ENCODE results near the gene KIAA0232.
A peak's percentile ranks its signal among the peaks of the same experiment; 100 is the strongest.
"Not testable (repeated sequence)": the region's sequence is repeated elsewhere in the genome, so short reads cannot be mapped to it uniquely, and the experiment has no call there.

KIAA0232 gene

DNA sequence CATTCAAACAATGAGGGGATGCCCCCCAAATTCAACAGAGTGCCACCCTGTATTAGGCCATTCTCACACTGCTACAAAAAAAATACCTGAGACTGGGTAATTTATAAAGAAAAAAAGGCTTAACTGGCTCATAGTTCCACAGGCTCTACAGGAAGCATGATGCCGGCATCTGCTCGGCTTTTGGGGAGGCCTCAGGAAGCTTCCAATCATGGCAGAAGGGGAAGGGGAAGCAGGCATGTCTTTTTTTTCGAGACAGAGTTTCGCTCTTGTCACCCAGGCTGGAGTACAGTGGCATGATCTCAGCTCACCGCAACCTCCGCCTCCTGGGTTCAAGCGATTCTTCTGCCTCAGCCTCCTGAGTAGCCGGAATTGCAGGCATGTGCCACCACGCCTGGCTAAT is 108.4 kb downstream of the KIAA0232 start:
- not testable (repeated sequence) for H3K27me3 Mint-ChIP-seq, H3K9me3 Mint-ChIP-seq, H3K27ac Mint-ChIP-seq, H3K4me3 Mint-ChIP-seq, DNase-seq
- peaks cover 27% of the 10 kb centered on the region for H3K4me1 Mint-ChIP-seq (ENCODE audit: low read depth)
- H3K36me3 Mint-ChIP-seq (ENCODE audit: low read depth), result peaks cover 12% of the 10 kb centered on the region

- Mint-ChIP-seq H3K27ac (peak overlapping the region; percentile 76), H3K4me3 (peak overlapping the region; percentile 17), H3K9me3 (peaks cover 7% of the 10 kb centered on the region), H3K36me3 (ENCODE audit: low read depth) (peaks cover 12% of the 10 kb centered on the region), H3K4me1 (ENCODE audit: low read depth) (peaks cover 27% of the 10 kb centered on the region), H3K27me3 (no peaks in the 10 kb centered on the region)
- DNase-seq, result no peak
Observed at GRCh38 chr4:6891436-6892170, 109.1 kb downstream of the KIAA0232 start.

DNA sequence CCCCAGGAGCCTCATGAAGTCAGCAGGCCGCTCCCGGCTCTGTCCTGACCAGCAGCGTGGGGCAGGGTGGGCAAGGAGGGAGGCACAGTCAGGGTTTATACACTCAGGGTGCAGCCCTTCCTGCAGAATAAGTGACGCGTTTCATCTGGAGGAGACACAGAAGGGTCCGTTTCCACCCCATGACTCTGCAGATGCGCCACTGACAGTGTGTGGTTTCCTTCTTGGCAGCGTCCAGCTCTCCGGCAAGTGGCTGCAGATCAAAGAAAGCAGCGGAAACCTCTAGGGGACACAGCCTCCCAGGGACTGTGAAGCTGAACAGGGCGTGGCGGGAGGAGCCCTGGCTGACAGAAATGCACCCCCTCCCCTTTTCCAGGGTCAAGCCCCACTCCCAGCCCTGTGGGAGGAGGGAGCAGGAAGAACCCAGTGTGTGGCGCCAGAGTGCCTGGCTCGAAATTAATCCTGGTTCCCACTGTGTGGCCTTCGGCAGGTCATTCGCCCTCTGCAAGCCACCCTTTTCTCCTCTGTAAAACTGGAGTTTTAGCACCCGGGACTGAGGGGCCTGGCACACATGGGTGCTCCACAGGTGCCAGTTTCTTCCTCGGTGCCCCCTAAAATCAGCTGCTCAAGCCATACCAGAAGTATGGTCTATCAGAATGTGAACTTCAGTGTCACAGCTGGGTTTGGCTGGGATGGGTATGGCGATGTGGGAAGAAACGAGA is 109.8 kb downstream of the KIAA0232 start:
- peak; percentile 47 for DNase-seq
- Mint-ChIP-seq H3K4me1 (ENCODE audit: low read depth) (peaks cover 27% of the 10 kb centered on the region), H3K36me3 (ENCODE audit: low read depth) (peaks cover 12% of the 10 kb centered on the region), H3K9me3 (peaks cover 7% of the 10 kb centered on the region), H3K4me3 (peak overlapping the region; percentile 17), H3K27ac (peak overlapping the region; percentile 76), H3K27me3 (no peaks in the 10 kb centered on the region)

GRCh38 chr4:6892909-6893202 is 110.3 kb downstream of the KIAA0232 start:
- Mint-ChIP-seq H3K27me3 (no peaks in the 10 kb centered on the region), H3K27ac (no peak overlapping the region), H3K4me1 (ENCODE audit: low read depth) (peaks cover 27% of the 10 kb centered on the region), H3K36me3 (ENCODE audit: low read depth) (peaks cover 12% of the 10 kb centered on the region), H3K4me3 (no peak overlapping the region), H3K9me3 (peaks cover 7% of the 10 kb centered on the region)
- DNase-seq, result no peak

- DNase-seq, result no peak
- Mint-ChIP-seq H3K27ac (peak overlapping the region; percentile 44), H3K9me3 (peaks cover 7% of the 10 kb centered on the region), H3K4me1 (ENCODE audit: low read depth) (peaks cover 27% of the 10 kb centered on the region), H3K36me3 (ENCODE audit: low read depth) (peaks cover 12% of the 10 kb centered on the region), H3K27me3 (no peaks in the 10 kb centered on the region), H3K4me3 (no peak overlapping the region)
Observed at GRCh38 chr4:6893449-6894085, 111.0 kb downstream of the KIAA0232 start.

- Mint-ChIP-seq H3K27me3 (no peaks in the 10 kb centered on the region), H3K4me3 (no peak overlapping the region), H3K9me3 (peaks cover 7% of the 10 kb centered on the region), H3K4me1 (ENCODE audit: low read depth) (peaks cover 31% of the 10 kb centered on the region), H3K27ac (no peak overlapping the region), H3K36me3 (ENCODE audit: low read depth) (peaks cover 12% of the 10 kb centered on the region)
- DNase-seq, result no peak
Observed at GRCh38 chr4:6894086-6894478, 111.6 kb downstream of the KIAA0232 start.

DNA sequence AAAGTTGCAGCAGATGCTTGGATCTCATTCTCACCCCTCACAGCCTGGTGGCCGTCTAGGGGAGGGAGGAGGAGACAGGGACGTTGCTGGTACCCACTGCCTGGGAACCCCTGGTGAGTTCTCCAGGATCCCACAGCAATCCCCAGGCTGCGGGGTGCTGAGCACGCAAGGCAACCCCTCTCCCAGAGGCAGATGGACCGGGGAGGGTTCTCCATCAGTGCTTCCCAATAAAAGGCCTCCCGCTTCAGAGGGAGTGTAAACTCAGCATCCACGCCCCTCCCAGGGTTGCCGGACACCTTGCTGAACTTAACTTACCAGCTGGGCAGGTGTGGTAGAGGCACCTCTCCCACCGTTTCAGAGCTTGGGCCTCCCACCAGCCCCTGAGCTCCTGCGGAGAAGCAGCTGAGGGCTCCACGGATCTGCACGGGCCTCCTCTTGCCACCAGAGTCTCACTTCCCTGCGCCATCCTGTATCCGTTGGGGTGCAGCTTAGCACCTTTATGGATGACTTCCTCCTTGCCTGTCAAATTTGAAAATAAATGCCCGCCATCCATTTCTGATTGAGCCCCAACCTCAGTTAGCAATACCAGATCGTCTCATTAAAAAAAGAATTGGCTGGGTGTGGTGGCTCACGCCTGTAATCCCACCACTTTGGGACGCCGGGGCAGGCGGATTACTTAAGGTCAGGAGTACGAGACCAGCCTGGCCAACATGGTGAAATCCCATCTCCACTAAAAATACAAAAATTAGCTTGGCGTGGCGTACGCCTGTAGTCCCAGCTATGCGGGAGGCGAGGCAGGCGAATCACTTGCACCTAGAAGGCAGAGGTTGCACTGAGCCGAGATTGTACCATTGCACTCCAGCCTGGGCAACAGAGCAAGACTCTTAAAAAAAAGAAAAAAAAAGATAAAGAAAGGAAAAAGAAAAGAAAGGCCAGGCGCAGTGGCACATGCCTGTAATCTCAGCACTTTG is 112.3 kb downstream of the KIAA0232 start:
- Mint-ChIP-seq H3K9me3 (peaks cover 7% of the 10 kb centered on the region), H3K27ac (no peak overlapping the region)

DNA sequence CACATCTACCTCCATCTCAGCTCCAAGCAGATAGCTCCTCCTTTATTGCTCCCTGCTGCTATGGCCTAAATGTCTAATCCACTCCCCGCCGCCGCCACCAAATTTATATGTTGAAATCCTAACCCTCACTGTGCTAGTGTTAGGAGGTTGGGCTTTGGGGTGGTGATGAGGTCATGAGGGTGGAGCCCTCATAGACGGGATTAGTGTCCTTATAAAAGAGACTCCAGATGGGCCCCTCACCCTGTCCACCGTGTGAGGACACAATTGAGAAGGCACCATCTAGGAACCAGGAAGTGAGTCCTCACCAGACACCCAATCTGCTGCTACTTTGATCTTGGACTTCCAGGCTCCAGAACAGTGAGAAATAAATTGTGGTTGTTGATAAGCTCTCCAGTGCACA is 113.5 kb downstream of the KIAA0232 start:
- Mint-ChIP-seq H3K27me3 (no peaks in the 10 kb centered on the region), H3K36me3 (ENCODE audit: low read depth) (no peaks in the 10 kb centered on the region), H3K9me3 (no peaks in the 10 kb centered on the region), H3K4me1 (ENCODE audit: low read depth) (peaks cover 44% of the 10 kb centered on the region), H3K27ac (no peak overlapping the region), H3K4me3 (no peak overlapping the region)
- DNase-seq, result no peak

More for the DNA sequence above, 112.3 kb downstream of the KIAA0232 start:
- Mint-ChIP-seq H3K4me1 (ENCODE audit: low read depth) (peaks cover 38% of the 10 kb centered on the region), H3K36me3 (ENCODE audit: low read depth) (peaks cover 11% of the 10 kb centered on the region), H3K27me3 (no peaks in the 10 kb centered on the region), H3K4me3 (no peak overlapping the region)
- no peak for DNase-seq

GRCh38 chr4:6898763-6899162 is 116.2 kb downstream of the KIAA0232 start:
- H3K36me3 Mint-ChIP-seq (ENCODE audit: low read depth), result no peaks in the 10 kb centered on the region
- H3K4me1 Mint-ChIP-seq (ENCODE audit: low read depth), result peaks cover 23% of the 10 kb centered on the region
- H3K4me3 Mint-ChIP-seq, result no peak overlapping the region
- H3K9me3 Mint-ChIP-seq, result no peaks in the 10 kb centered on the region
- no peaks in the 10 kb centered on the region for H3K27me3 Mint-ChIP-seq
- peak overlapping the region; percentile 89 for H3K27ac Mint-ChIP-seq
- no peak for DNase-seq

- H3K36me3 Mint-ChIP-seq (ENCODE audit: low read depth), result no peaks in the 10 kb centered on the region
- H3K9me3 Mint-ChIP-seq, result no peaks in the 10 kb centered on the region
- no peak overlapping the region for H3K4me3 Mint-ChIP-seq
- no peaks in the 10 kb centered on the region for H3K27me3 Mint-ChIP-seq
- DNase-seq, result no peak
- peak overlapping the region; percentile 89 for H3K27ac Mint-ChIP-seq
- H3K4me1 Mint-ChIP-seq (ENCODE audit: low read depth), result peaks cover 31% of the 10 kb centered on the region
Observed at GRCh38 chr4:6900181-6900812, 117.8 kb downstream of the KIAA0232 start.

- no peak for DNase-seq
- Mint-ChIP-seq H3K27ac (no peak overlapping the region), H3K4me3 (no peak overlapping the region), H3K27me3 (no peaks in the 10 kb centered on the region), H3K36me3 (ENCODE audit: low read depth) (no peaks in the 10 kb centered on the region), H3K9me3 (no peaks in the 10 kb centered on the region), H3K4me1 (ENCODE audit: low read depth) (peaks cover 31% of the 10 kb centered on the region)
Observed at GRCh38 chr4:6900956-6901355, 118.4 kb downstream of the KIAA0232 start.

DNA sequence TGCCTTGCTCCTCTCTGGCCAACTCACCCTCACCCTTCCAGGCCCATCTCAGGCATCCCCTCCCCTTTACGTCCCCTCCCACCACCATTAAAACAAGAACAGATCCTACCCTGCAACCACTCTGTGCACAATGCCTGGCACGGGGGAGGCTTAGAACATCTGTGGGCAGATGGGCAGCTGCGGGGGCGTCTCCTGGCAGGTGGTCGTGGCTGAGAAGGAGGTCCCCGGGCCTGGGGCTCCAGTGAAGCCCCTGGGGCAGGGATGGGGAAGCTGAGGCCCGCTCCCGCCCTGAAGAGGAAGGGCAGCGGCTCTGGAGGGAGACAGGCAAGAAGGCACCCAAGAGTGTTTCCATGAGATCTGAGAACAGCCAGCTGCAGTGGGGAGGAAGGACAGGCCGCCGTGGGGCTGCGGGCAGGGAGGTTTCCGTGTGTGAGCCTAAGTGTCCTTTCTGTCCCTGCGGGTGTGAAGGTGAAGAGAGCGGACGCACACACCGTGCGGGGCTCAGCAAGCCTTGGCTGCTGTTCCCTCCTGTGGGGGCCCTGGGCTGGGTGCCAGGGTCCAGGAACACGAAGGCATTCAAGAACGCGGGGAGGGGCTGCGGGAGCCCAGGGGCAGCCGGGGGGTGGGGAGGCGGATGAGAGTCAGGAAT is 119.3 kb downstream of the KIAA0232 start:
- DNase-seq, result no peak
- H3K27me3 Mint-ChIP-seq, result no peaks in the 10 kb centered on the region
- H3K36me3 Mint-ChIP-seq (ENCODE audit: low read depth), result no peaks in the 10 kb centered on the region
- no peak overlapping the region for H3K4me3 Mint-ChIP-seq
- H3K27ac Mint-ChIP-seq, result no peak overlapping the region
- H3K4me1 Mint-ChIP-seq (ENCODE audit: low read depth), result peaks cover 31% of the 10 kb centered on the region
- no peaks in the 10 kb centered on the region for H3K9me3 Mint-ChIP-seq

- Mint-ChIP-seq H3K4me3 (no peak overlapping the region), H3K9me3 (no peaks in the 10 kb centered on the region), H3K27ac (no peak overlapping the region), H3K27me3 (no peaks in the 10 kb centered on the region), H3K4me1 (ENCODE audit: low read depth) (peaks cover 32% of the 10 kb centered on the region), H3K36me3 (ENCODE audit: low read depth) (no peaks in the 10 kb centered on the region)
- no peak for DNase-seq
Observed at GRCh38 chr4:6902318-6903042, 120.0 kb downstream of the KIAA0232 start.
